H1 (cell line): ENCODE results near the gene UGT2B11. TPM values are rescaled to one million over a fixed set of nuclear protein-coding genes. Genes with fewer than 3 reads are reported as not detected.
"Not testable (repeated sequence)": the region's sequence is repeated elsewhere in the genome, so short reads cannot be mapped to it uniquely, and the experiment has no call there.

Source experiments
- CTCF ChIA-PET: fragments of 300-600 bp; sonication (Branson Sonifier 250); formaldehyde crosslinking; loops from one replicate; lab custom pipeline; 2021; ENCODE audit not compliant: partially characterized antibody; lab: Charles Lee
- POLR2A ChIA-PET: fragments of 300-600 bp; sonication (Branson Sonifier 250); formaldehyde crosslinking; loops from one replicate; lab custom pipeline; 2021; ENCODE audit warnings: inconsistent platforms; ENCODE audit not compliant: partially characterized antibody; lab: Charles Lee
- DNase-seq, 2 experiments: peaks; one replicate each; pipeline versions ENCODE4 v3.0.0 to v3.0.0-alpha.2; 2010 to 2022; ENCODE audit warnings: low spot score in 2 of 2, low read depth in 1 of 2, mixed read lengths in 1 of 2
- FAIRE-seq: peaks from 2 replicates; lab custom pipeline; 2011; peaks lifted over from hg19 to GRCh38; lab: Jason Lieb, UNC
- H2AFZ ChIP-seq: 2 replicates; pipeline ENCODE4 v1.8.1; 2012; ENCODE audit warnings: low read length, inconsistent platforms
- H2AK5ac ChIP-seq: 2 replicates; pipeline ENCODE4 v1.6.1; 2013; ENCODE audit warnings: low read depth, low read length
- H2BK120ac ChIP-seq: replicated peaks from 2 replicates; pipeline ENCODE3; 2013; ENCODE audit warnings: low read depth, low read length, inconsistent platforms
- H2BK12ac ChIP-seq: 2 replicates; pipeline ENCODE4 v1.6.1; 2013; ENCODE audit warnings: low read depth, low read length
- H2BK15ac ChIP-seq: 2 replicates; pipeline ENCODE4 v1.6.1; 2013; ENCODE audit warnings: low read length
- H2BK20ac ChIP-seq: 2 replicates; pipeline ENCODE4 v1.6.1; 2013; ENCODE audit warnings: low read length
- H2BK5ac ChIP-seq: 2 replicates; pipeline ENCODE4 v1.6.1; 2013; ENCODE audit warnings: low read depth, low read length
- H3K14ac ChIP-seq: 2 replicates; pipeline ENCODE4 v1.6.1; 2013; ENCODE audit warnings: inconsistent platforms; ENCODE audit not compliant: insufficient read length
- H3K18ac ChIP-seq: 2 replicates; pipeline ENCODE4 v1.6.1; 2013; ENCODE audit warnings: low read length; ENCODE audit errors: extremely low read depth
- H3K23ac ChIP-seq: 2 replicates; pipeline ENCODE4 v1.6.1; 2013; ENCODE audit warnings: inconsistent platforms; ENCODE audit not compliant: insufficient read length
- H3K23me2 ChIP-seq: 2 replicates; pipeline ENCODE4 v1.6.1; 2013; ENCODE audit warnings: low read depth, low read length
- H3K27ac ChIP-seq: 2 replicates; pipeline ENCODE4 v1.6.1; 2011; ENCODE audit warnings: low read depth, low read length, inconsistent platforms
- H3K27me3 ChIP-seq, 4 experiments: replicated peaks in 1 of 4; 1 replicate in 1 of 4; 2 replicates in 3 of 4; pipeline versions ENCODE4 v1.6.1 to v1.8.1; 2011 to 2013; ENCODE audit warnings: low read length in 3 of 4, mild to moderate bottlenecking in 3 of 4, inconsistent platforms in 2 of 4, mixed read lengths in 2 of 4, moderate library complexity in 1 of 4; ENCODE audit not compliant: control insufficient read depth in 3 of 4, insufficient read depth in 3 of 4; ENCODE audit errors: extremely low read depth in 1 of 4
- H3K36me3 ChIP-seq, 4 experiments: 2 replicates each; pipeline versions ENCODE4 v1.6.1 to v1.8.1; 2011 to 2013; ENCODE audit warnings: mild to moderate bottlenecking in 4 of 4, low read length in 3 of 4, moderate library complexity in 2 of 4, control low read depth in 1 of 4, inconsistent platforms in 1 of 4; ENCODE audit not compliant: insufficient read depth in 4 of 4, control insufficient read depth in 2 of 4
- H3K4ac ChIP-seq: replicated peaks from 2 replicates; pipeline ENCODE3; 2013; ENCODE audit warnings: low read length, low read depth, mixed read lengths, inconsistent platforms; ENCODE audit not compliant: insufficient read length
- H3K4me1 ChIP-seq, 4 experiments: replicated peaks in 1 of 4; 1 replicate in 1 of 4; 2 replicates in 3 of 4; pipeline versions ENCODE4 v1.6.1 to v1.8.1; 2011 to 2013; ENCODE audit warnings: low read length in 3 of 4, inconsistent platforms in 2 of 4, mixed read lengths in 1 of 4; ENCODE audit not compliant: insufficient read depth in 4 of 4, control insufficient read depth in 3 of 4
- H3K4me2 ChIP-seq, 2 experiments: 2 replicates each; pipeline versions ENCODE4 v1.6.1 to v1.8.1; 2011 to 2013; ENCODE audit warnings: low read depth in 2 of 2, low read length in 2 of 2, control low read depth in 1 of 2, inconsistent platforms in 1 of 2, mild to moderate bottlenecking in 1 of 2; ENCODE audit not compliant: insufficient read depth in 1 of 2
- H3K4me3 ChIP-seq, 4 experiments: fragments of 200-600, 300-600 bp in 1 of 4; sonication (generic), shearing (Covaris generic), sonication (Bioruptor Twin) in 1 of 4; 2 replicates each; pipeline versions ENCODE4 v1.5.1 to v1.8.1; 2011 to 2016; ENCODE audit warnings: low read length in 4 of 4, low read depth in 3 of 4, control low read depth in 2 of 4, inconsistent platforms in 2 of 4, mild to moderate bottlenecking in 2 of 4, mixed read lengths in 1 of 4, moderate library complexity in 1 of 4; ENCODE audit not compliant: insufficient read depth in 2 of 4; ENCODE audit errors: extremely low read depth in 1 of 4
- H3K56ac ChIP-seq: replicated peaks from 2 replicates; pipeline ENCODE3; 2013; ENCODE audit warnings: low read depth, mild to moderate bottlenecking, mixed read lengths, low read length, inconsistent platforms; ENCODE audit not compliant: insufficient read length
- H3K79me1 ChIP-seq: 2 replicates; pipeline ENCODE4 v1.6.1; 2013; ENCODE audit warnings: low read depth, low read length, control low read depth
- H3K79me2 ChIP-seq, 2 experiments: 2 replicates each; pipeline versions ENCODE4 v1.6.1 to v1.8.1; 2012 to 2013; ENCODE audit warnings: low read length in 2 of 2, mild to moderate bottlenecking in 2 of 2, inconsistent platforms in 1 of 2; ENCODE audit not compliant: insufficient read depth in 2 of 2, control insufficient read depth in 1 of 2
- H3K9ac ChIP-seq, 4 experiments: replicated peaks in 1 of 4; 1 replicate in 1 of 4; 2 replicates in 3 of 4; pipeline versions ENCODE4 v1.6.1 to v1.8.1; 2011 to 2013; ENCODE audit warnings: low read depth in 3 of 4, low read length in 3 of 4, control low read depth in 2 of 4, mild to moderate bottlenecking in 2 of 4, moderate library complexity in 2 of 4, inconsistent platforms in 1 of 4; ENCODE audit errors: extremely low read depth in 1 of 4
- H3K9me3 ChIP-seq, 2 experiments: 2 replicates each; pipeline versions ENCODE4 v1.6.1 to v1.8.1; 2012 to 2013; ENCODE audit warnings: mild to moderate bottlenecking in 2 of 2, moderate library complexity in 2 of 2, control low read depth in 1 of 2, inconsistent platforms in 1 of 2, low read depth in 1 of 2, low read length in 1 of 2, mixed read lengths in 1 of 2; ENCODE audit not compliant: insufficient read depth in 2 of 2
- H4K20me1 ChIP-seq, 2 experiments: replicated peaks in 1 of 2; 2 replicates each; pipeline versions ENCODE3 to v1.8.1; 2011 to 2013; ENCODE audit warnings: inconsistent platforms in 2 of 2, low read length in 2 of 2, mild to moderate bottlenecking in 1 of 2; ENCODE audit not compliant: insufficient read depth in 2 of 2, control insufficient read depth in 1 of 2
- H4K5ac ChIP-seq: 2 replicates; pipeline ENCODE4 v1.6.1; 2013; ENCODE audit warnings: low read length, low read depth, mixed read lengths, inconsistent platforms; ENCODE audit not compliant: insufficient read length
- H4K8ac ChIP-seq: 2 replicates; pipeline ENCODE4 v1.8.0; 2013; ENCODE audit warnings: mild to moderate bottlenecking, moderate library complexity, low read length, inconsistent platforms; ENCODE audit not compliant: insufficient read depth; ENCODE audit errors: extremely low read depth
- H4K91ac ChIP-seq: replicated peaks from 2 replicates; pipeline ENCODE3; 2013; ENCODE audit warnings: low read length, mixed read lengths, inconsistent platforms; ENCODE audit not compliant: insufficient read length
- WGBS, 2 experiments: shearing (Covaris generic) in 1 of 2; methylation state at CpG; one replicate each; pipeline versions ENCODE4 v1.1.6 to v1.1.7; 2013 to 2015; ENCODE audit warnings: low lambda C conversion rate in 2 of 2, mixed read lengths in 2 of 2, inconsistent platforms in 1 of 2, low coverage in 1 of 2, missing lambda C conversion rate in 1 of 2; ENCODE audit not compliant: insufficient replicate concordance in 2 of 2, insufficient coverage in 1 of 2, insufficient read length in 1 of 2; ENCODE audit errors: extremely low coverage in 1 of 2, missing lambda C conversion rate in 1 of 2; 5-methylcytosine and 5-hydroxymethylcytosine counted together
- polyA plus RNA-seq, 7 experiments: library from polyadenylated mRNA; depleted of rRNA in 3 of 7; stranded (reverse) in 5 of 7; unstranded in 2 of 7; fragments of >200 nt in 5 of 7; fragments of 200-250 nt in 2 of 7; gene quantifications; 1 replicate in 5 of 7; 2 replicates in 1 of 7; 4 replicates in 1 of 7; pipeline versions ENCODE4 v1.2.1 to v1.2.3, GENCODE V29; 2011 to 2013; ENCODE audit warnings: missing spikeins in 2 of 7, mixed read lengths in 2 of 7
- total RNA-seq: library from RNA; stranded (reverse); fragmentation: NEBNext Ultra II Directional; extraction: Animal tissue kit (Norgen Biotek cat#: 25700); gene quantifications from 2 replicates; pipeline ENCODE4 v1.2.1, GENCODE V29; 2021

Gene UGT2B11
- total and polyA plus RNA-seq, 2 of the 8 experiments (the other 6 are each of a cell fraction or from before 2014, with no cell fraction given), result not detected

GRCh38 chr4:69198506-69198905 is 16.0 kb downstream of the UGT2B11 start:
- H4K20me1 ChIP-seq, H3K9ac ChIP-seq, DNase-seq, H3K79me2 ChIP-seq, FAIRE-seq, H2AFZ ChIP-seq, H4K8ac ChIP-seq, H2BK5ac ChIP-seq, H2AK5ac ChIP-seq, H3K27ac ChIP-seq, H2BK15ac ChIP-seq, H3K4me1 ChIP-seq, POLR2A ChIA-PET, H3K18ac ChIP-seq, H2BK20ac ChIP-seq, H3K14ac ChIP-seq, H2BK120ac ChIP-seq, H3K27me3 ChIP-seq, H3K4me2 ChIP-seq, CTCF ChIA-PET, H3K56ac ChIP-seq, H3K36me3 ChIP-seq, H3K23me2 ChIP-seq, H3K4ac ChIP-seq, H2BK12ac ChIP-seq, H4K5ac ChIP-seq, H3K23ac ChIP-seq, H3K79me1 ChIP-seq, H3K9me3 ChIP-seq, H4K91ac ChIP-seq, H3K4me3 ChIP-seq: not testable (repeated sequence)
- WGBS, 2 experiments, result 81% methylated on average over 4 of the region's 4 CpGs; no CpG with 5 or more reads in 1 of the 2 experiments
